Measurements from ENCODE around the gene INPP5D.

DNA sequence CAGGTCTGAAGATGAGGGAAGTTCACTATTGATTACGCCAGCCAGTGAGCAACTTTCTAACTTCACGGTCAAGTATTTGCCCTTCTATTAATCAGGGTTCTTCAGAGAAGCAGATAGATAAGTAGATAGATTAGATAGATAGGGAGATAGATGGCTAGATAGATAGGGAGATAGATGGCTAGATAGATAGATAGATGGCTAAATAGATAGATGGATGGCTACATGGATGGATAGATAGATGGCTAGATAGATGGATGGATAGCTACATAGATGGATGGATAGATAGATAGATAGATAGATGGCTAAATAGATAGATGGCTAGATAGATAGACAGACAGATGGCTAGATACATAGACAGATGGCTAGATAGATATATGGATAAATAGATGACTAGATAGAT lies 4.8 kb upstream of the INPP5D start:
- no peak for TF ChIP-seq SNAI2 (CRISPR knock-in tag; IDR thresholded peaks at IDR 0.05)
- no peak for TF ChIP-seq OSR1 (CRISPR knock-in tag; IDR thresholded peaks at IDR 0.05)
- no peak for TF ChIP-seq ARNTL (CRISPR knock-in tag; IDR thresholded peaks at IDR 0.05; ENCODE audit: borderline replicate concordance, low read depth)
- TF ChIP-seq, protein P1, sequence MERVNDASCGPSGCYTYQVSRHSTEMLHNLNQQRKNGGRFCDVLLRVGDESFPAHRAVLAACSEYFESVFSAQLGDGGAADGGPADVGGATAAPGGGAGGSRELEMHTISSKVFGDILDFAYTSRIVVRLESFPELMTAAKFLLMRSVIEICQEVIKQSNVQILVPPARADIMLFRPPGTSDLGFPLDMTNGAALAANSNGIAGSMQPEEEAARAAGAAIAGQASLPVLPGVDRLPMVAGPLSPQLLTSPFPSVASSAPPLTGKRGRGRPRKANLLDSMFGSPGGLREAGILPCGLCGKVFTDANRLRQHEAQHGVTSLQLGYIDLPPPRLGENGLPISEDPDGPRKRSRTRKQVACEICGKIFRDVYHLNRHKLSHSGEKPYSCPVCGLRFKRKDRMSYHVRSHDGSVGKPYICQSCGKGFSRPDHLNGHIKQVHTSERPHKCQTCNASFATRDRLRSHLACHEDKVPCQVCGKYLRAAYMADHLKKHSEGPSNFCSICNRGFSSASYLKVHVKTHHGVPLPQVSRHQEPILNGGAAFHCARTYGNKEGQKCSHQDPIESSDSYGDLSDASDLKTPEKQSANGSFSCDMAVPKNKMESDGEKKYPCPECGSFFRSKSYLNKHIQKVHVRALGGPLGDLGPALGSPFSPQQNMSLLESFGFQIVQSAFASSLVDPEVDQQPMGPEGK (CRISPR knock-in tag; IDR thresholded peaks at IDR 0.05; ENCODE audit: borderline replicate concordance) = no peak
- TF ChIP-seq, protein P2, sequence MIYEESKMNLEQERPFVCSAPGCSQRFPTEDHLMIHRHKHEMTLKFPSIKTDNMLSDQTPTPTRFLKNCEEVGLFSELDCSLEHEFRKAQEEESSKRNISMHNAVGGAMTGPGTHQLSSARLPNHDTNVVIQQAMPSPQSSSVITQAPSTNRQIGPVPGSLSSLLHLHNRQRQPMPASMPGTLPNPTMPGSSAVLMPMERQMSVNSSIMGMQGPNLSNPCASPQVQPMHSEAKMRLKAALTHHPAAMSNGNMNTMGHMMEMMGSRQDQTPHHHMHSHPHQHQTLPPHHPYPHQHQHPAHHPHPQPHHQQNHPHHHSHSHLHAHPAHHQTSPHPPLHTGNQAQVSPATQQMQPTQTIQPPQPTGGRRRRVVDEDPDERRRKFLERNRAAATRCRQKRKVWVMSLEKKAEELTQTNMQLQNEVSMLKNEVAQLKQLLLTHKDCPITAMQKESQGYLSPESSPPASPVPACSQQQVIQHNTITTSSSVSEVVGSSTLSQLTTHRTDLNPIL (CRISPR knock-in tag; IDR thresholded peaks at IDR 0.05; ENCODE audit: low read depth) = no peak
- no peak for TF ChIP-seq CSDC2 (CRISPR knock-in tag; IDR thresholded peaks at IDR 0.05)
- TF ChIP-seq, protein P3, sequence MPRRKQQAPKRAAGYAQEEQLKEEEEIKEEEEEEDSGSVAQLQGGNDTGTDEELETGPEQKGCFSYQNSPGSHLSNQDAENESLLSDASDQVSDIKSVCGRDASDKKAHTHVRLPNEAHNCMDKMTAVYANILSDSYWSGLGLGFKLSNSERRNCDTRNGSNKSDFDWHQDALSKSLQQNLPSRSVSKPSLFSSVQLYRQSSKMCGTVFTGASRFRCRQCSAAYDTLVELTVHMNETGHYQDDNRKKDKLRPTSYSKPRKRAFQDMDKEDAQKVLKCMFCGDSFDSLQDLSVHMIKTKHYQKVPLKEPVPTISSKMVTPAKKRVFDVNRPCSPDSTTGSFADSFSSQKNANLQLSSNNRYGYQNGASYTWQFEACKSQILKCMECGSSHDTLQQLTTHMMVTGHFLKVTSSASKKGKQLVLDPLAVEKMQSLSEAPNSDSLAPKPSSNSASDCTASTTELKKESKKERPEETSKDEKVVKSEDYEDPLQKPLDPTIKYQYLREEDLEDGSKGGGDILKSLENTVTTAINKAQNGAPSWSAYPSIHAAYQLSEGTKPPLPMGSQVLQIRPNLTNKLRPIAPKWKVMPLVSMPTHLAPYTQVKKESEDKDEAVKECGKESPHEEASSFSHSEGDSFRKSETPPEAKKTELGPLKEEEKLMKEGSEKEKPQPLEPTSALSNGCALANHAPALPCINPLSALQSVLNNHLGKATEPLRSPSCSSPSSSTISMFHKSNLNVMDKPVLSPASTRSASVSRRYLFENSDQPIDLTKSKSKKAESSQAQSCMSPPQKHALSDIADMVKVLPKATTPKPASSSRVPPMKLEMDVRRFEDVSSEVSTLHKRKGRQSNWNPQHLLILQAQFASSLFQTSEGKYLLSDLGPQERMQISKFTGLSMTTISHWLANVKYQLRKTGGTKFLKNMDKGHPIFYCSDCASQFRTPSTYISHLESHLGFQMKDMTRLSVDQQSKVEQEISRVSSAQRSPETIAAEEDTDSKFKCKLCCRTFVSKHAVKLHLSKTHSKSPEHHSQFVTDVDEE (CRISPR knock-in tag; IDR thresholded peaks at IDR 0.05) = no peak
- no peak for TF ChIP-seq ZFP3 (CRISPR knock-in tag; IDR thresholded peaks at IDR 0.05)
- TF ChIP-seq TOX (CRISPR knock-in tag; IDR thresholded peaks at IDR 0.05; ENCODE audit: borderline replicate concordance) = no peak

Data from SK-N-SH treated with all-trans-retinoic acid at 6 μM for 48 hours (cell line).